SK-N-SH treated with all-trans-retinoic acid at 6 μM for 48 hours (cell line): ENCODE data around the gene C19orf67.
"Not testable (repeated sequence)": the region's sequence is repeated elsewhere in the genome, so short reads cannot be mapped to it uniquely, and the experiment has no call there.

ENCODE experiments used
- ESRRG ChIP-seq: fragments of 250-450 bp; sonication (Bioruptor Pico); IDR thresholded peaks from 2 replicates; pipeline ENCODE4 v1.6.1; 2021; ENCODE audit warnings: mild to moderate bottlenecking
- ISL1 ChIP-seq: fragments of 250-450 bp; sonication (Bioruptor Pico); IDR thresholded peaks from 2 replicates; pipeline ENCODE4 v2.1.2; 2022; ENCODE audit warnings: mild to moderate bottlenecking, moderate library complexity
- ZFP30 ChIP-seq: fragments of 450-650 bp; formaldehyde crosslinking; IDR thresholded peaks from 2 replicates; pipeline ENCODE4 v1.5.0; 2022; ENCODE audit warnings: mild to moderate bottlenecking, moderate library complexity
- TF ChIP-seq, protein P1 (sequence below): fragments of 250-450 bp; sonication (Bioruptor Pico); IDR thresholded peaks from 2 replicates; pipeline ENCODE4 v1.8.0; 2020; ENCODE audit warnings: mild to moderate bottlenecking, moderate library complexity, borderline replicate concordance

DNA sequence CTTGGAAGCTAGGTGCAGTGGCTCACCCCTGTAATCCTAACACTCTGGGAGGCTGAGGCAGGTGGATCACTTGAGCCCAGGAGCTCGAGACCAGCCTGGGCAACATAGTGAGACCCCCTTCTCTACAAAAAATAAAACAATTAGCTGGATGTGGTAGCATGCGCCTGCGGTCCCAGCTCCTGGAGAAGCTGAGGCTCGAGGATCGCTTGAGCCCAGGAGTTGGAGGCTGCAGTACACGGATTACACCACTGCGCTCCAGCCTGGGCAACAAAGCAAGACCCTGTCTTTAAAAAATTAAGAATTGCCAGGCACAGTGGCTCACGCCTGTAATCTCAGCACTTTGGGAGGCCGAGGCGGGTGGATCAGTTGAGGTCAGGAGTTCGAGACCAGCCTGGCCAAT lies 34.6 kb downstream of the C19orf67 start:
- TF ChIP-seq ISL1, ZFP30, ESRRG (CRISPR knock-in tag): not testable (repeated sequence)
- TF ChIP-seq, protein P1, sequence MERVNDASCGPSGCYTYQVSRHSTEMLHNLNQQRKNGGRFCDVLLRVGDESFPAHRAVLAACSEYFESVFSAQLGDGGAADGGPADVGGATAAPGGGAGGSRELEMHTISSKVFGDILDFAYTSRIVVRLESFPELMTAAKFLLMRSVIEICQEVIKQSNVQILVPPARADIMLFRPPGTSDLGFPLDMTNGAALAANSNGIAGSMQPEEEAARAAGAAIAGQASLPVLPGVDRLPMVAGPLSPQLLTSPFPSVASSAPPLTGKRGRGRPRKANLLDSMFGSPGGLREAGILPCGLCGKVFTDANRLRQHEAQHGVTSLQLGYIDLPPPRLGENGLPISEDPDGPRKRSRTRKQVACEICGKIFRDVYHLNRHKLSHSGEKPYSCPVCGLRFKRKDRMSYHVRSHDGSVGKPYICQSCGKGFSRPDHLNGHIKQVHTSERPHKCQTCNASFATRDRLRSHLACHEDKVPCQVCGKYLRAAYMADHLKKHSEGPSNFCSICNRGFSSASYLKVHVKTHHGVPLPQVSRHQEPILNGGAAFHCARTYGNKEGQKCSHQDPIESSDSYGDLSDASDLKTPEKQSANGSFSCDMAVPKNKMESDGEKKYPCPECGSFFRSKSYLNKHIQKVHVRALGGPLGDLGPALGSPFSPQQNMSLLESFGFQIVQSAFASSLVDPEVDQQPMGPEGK = not testable (repeated sequence)
